ENCODE measurements around the gene GLDN. TPM values are rescaled to one million over a fixed set of nuclear protein-coding genes. Genes with fewer than 3 reads are reported as not detected.

The GLDN gene
- total and polyA plus RNA-seq, 2 experiments from 2014 or later: 0.32 to 1.2 TPM

DNA sequence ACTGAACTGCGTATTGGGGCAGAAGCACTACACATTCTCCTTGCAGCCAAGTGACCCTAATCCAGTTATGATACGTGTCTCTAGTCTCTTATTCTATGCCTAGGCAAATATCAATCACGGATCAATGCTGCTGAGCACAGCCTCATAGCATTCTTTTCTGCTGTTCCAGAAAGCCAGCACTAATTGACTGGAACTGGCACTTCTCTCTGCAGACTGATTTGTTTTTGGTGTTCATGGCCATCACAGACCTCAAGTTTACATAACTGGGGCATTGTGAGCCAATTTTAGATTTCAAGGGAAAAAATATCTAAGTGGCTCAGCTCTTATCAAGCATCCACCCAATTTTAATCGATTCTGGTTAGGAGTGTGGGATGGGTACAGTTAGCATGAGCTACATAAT lies 37.9 kb downstream of the GLDN start (continued):
- TF ChIP-seq, protein P1, sequence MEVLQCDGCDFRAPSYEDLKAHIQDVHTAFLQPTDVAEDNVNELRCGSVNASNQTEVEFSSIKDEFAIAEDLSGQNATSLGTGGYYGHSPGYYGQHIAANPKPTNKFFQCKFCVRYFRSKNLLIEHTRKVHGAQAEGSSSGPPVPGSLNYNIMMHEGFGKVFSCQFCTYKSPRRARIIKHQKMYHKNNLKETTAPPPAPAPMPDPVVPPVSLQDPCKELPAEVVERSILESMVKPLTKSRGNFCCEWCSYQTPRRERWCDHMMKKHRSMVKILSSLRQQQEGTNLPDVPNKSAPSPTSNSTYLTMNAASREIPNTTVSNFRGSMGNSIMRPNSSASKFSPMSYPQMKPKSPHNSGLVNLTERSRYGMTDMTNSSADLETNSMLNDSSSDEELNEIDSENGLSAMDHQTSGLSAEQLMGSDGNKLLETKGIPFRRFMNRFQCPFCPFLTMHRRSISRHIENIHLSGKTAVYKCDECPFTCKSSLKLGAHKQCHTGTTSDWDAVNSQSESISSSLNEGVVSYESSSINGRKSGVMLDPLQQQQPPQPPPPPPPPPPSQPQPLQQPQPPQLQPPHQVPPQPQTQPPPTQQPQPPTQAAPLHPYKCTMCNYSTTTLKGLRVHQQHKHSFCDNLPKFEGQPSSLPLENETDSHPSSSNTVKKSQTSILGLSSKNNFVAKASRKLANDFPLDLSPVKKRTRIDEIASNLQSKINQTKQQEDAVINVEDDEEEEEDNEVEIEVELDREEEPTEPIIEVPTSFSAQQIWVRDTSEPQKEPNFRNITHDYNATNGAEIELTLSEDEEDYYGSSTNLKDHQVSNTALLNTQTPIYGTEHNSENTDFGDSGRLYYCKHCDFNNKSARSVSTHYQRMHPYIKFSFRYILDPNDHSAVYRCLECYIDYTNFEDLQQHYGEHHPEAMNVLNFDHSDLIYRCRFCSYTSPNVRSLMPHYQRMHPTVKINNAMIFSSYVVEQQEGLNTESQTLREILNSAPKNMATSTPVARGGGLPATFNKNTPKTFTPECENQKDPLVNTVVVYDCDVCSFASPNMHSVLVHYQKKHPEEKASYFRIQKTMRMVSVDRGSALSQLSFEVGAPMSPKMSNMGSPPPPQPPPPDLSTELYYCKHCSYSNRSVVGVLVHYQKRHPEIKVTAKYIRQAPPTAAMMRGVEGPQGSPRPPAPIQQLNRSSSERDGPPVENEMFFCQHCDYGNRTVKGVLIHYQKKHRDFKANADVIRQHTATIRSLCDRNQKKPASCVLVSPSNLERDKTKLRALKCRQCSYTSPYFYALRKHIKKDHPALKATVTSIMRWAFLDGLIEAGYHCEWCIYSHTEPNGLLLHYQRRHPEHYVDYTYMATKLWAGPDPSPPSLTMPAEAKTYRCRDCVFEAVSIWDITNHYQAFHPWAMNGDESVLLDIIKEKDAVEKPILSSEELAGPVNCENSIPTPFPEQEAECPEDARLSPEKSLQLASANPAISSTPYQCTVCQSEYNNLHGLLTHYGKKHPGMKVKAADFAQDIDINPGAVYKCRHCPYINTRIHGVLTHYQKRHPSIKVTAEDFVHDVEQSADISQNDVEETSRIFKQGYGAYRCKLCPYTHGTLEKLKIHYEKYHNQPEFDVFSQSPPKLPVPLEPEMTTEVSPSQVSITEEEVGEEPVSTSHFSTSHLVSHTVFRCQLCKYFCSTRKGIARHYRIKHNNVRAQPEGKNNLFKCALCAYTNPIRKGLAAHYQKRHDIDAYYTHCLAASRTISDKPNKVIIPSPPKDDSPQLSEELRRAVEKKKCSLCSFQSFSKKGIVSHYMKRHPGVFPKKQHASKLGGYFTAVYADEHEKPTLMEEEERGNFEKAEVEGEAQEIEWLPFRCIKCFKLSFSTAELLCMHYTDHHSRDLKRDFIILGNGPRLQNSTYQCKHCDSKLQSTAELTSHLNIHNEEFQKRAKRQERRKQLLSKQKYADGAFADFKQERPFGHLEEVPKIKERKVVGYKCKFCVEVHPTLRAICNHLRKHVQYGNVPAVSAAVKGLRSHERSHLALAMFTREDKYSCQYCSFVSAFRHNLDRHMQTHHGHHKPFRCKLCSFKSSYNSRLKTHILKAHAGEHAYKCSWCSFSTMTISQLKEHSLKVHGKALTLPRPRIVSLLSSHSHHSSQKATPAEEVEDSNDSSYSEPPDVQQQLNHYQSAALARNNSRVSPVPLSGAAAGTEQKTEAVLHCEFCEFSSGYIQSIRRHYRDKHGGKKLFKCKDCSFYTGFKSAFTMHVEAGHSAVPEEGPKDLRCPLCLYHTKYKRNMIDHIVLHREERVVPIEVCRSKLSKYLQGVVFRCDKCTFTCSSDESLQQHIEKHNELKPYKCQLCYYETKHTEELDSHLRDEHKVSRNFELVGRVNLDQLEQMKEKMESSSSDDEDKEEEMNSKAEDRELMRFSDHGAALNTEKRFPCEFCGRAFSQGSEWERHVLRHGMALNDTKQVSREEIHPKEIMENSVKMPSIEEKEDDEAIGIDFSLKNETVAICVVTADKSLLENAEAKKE (CRISPR knock-in tag; IDR thresholded peaks at IDR 0.05): no peak
- TF ChIP-seq, protein P2, sequence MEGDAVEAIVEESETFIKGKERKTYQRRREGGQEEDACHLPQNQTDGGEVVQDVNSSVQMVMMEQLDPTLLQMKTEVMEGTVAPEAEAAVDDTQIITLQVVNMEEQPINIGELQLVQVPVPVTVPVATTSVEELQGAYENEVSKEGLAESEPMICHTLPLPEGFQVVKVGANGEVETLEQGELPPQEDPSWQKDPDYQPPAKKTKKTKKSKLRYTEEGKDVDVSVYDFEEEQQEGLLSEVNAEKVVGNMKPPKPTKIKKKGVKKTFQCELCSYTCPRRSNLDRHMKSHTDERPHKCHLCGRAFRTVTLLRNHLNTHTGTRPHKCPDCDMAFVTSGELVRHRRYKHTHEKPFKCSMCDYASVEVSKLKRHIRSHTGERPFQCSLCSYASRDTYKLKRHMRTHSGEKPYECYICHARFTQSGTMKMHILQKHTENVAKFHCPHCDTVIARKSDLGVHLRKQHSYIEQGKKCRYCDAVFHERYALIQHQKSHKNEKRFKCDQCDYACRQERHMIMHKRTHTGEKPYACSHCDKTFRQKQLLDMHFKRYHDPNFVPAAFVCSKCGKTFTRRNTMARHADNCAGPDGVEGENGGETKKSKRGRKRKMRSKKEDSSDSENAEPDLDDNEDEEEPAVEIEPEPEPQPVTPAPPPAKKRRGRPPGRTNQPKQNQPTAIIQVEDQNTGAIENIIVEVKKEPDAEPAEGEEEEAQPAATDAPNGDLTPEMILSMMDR (conservative IDR thresholded peaks at IDR 0.05; ENCODE audit: low read depth in 2 of 2): no peak
- TF ChIP-seq ZNF114 (CRISPR knock-in tag; IDR thresholded peaks at IDR 0.05): no peak
- TF ChIP-seq, protein P3, sequence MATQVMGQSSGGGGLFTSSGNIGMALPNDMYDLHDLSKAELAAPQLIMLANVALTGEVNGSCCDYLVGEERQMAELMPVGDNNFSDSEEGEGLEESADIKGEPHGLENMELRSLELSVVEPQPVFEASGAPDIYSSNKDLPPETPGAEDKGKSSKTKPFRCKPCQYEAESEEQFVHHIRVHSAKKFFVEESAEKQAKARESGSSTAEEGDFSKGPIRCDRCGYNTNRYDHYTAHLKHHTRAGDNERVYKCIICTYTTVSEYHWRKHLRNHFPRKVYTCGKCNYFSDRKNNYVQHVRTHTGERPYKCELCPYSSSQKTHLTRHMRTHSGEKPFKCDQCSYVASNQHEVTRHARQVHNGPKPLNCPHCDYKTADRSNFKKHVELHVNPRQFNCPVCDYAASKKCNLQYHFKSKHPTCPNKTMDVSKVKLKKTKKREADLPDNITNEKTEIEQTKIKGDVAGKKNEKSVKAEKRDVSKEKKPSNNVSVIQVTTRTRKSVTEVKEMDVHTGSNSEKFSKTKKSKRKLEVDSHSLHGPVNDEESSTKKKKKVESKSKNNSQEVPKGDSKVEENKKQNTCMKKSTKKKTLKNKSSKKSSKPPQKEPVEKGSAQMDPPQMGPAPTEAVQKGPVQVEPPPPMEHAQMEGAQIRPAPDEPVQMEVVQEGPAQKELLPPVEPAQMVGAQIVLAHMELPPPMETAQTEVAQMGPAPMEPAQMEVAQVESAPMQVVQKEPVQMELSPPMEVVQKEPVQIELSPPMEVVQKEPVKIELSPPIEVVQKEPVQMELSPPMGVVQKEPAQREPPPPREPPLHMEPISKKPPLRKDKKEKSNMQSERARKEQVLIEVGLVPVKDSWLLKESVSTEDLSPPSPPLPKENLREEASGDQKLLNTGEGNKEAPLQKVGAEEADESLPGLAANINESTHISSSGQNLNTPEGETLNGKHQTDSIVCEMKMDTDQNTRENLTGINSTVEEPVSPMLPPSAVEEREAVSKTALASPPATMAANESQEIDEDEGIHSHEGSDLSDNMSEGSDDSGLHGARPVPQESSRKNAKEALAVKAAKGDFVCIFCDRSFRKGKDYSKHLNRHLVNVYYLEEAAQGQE (IDR thresholded peaks at IDR 0.05; ENCODE audit: unreplicated experiment): no peak

All from GM23338 (cell line).